NCI-H82 treated with DMSO at 0.1 percent for 48 hours (cell line): ENCODE data around the gene THSD7A.

Experiments used
- DNase-seq: peaks from one replicate; lab custom pipeline; 2025; ENCODE audit not compliant: unreplicated experiment; lab: John Stamatoyannopoulos, UW

THSD7A gene

GRCh38 chr7:11817111-11817740, 14.8 kb downstream of the THSD7A start:
- no peak for DNase-seq

- DNase-seq = no peak
These were observed 20.3 kb downstream of the THSD7A start for GRCh38 chr7:11811709-11812108.

- DNase-seq = no peak
These were observed 21.9 kb downstream of the THSD7A start for GRCh38 chr7:11810043-11810625.

- DNase-seq = no peak
These were observed 25.0 kb downstream of the THSD7A start for GRCh38 chr7:11807000-11807399.

GRCh38 chr7:11804621-11805020, 27.4 kb downstream of the THSD7A start:
- no peak for DNase-seq

GRCh38 chr7:11795231-11795630, 36.8 kb downstream of the THSD7A start:
- no peak for DNase-seq

- no peak for DNase-seq
These were observed 39.8 kb downstream of the THSD7A start for GRCh38 chr7:11792166-11792565.

- no peak for DNase-seq
These were observed 43.4 kb downstream of the THSD7A start for GRCh38 chr7:11788568-11788967.

GRCh38 chr7:11787534-11787933, 44.5 kb downstream of the THSD7A start:
- no peak for DNase-seq

- no peak for DNase-seq
These were observed 45.8 kb downstream of the THSD7A start for GRCh38 chr7:11786186-11786585.

GRCh38 chr7:11784769-11785536, 47.0 kb downstream of the THSD7A start:
- no peak for DNase-seq

- DNase-seq = no peak
These were observed 51.9 kb downstream of the THSD7A start for GRCh38 chr7:11779864-11780674.

- no peak for DNase-seq
These were observed 56.0 kb downstream of the THSD7A start for GRCh38 chr7:11776039-11776438.

GRCh38 chr7:11775401-11775800, 56.6 kb downstream of the THSD7A start:
- no peak for DNase-seq

GRCh38 chr7:11768263-11768662, 63.7 kb downstream of the THSD7A start:
- DNase-seq = no peak

- DNase-seq = no peak
These were observed 64.8 kb downstream of the THSD7A start for GRCh38 chr7:11767148-11767547.

GRCh38 chr7:11760372-11760771, 71.6 kb downstream of the THSD7A start:
- DNase-seq = no peak

- no peak for DNase-seq
These were observed 73.3 kb downstream of the THSD7A start for GRCh38 chr7:11758627-11759111.

- DNase-seq = no peak
These were observed 74.8 kb downstream of the THSD7A start for GRCh38 chr7:11757153-11757552.

GRCh38 chr7:11754933-11755332, 77.1 kb downstream of the THSD7A start:
- no peak for DNase-seq

- DNase-seq = no peak
These were observed 77.9 kb downstream of the THSD7A start for GRCh38 chr7:11754123-11754522.
